Measurements from ENCODE around the gene CDC40.
"Not testable (repeated sequence)": the region's sequence is repeated elsewhere in the genome, so short reads cannot be mapped to it uniquely, and the experiment has no call there.

Gene CDC40

GRCh38 chr6:110269623-110270022 is 89.4 kb downstream of the CDC40 start:
- H3K4me3 ChIP-seq (ENCODE audit: low read depth, low read length): no peak overlapping the region
- no peak for DNase-seq (ENCODE audit: low read depth)
- TF ChIP-seq CTCF (IDR thresholded peaks at IDR 0.05; ENCODE audit: insufficient read depth, low read depth, low read length, missing control alignments): no peak

GRCh38 chr6:110270165-110270564 is 89.9 kb downstream of the CDC40 start:
- no peak overlapping the region for H3K4me3 ChIP-seq (ENCODE audit: low read depth, low read length)
- no peak for DNase-seq (ENCODE audit: low read depth)
- TF ChIP-seq CTCF (IDR thresholded peaks at IDR 0.05; ENCODE audit: insufficient read depth, low read depth, low read length, missing control alignments): no peak

GRCh38 chr6:110271732-110272022 is 91.5 kb downstream of the CDC40 start:
- no peak overlapping the region for H3K4me3 ChIP-seq (ENCODE audit: low read depth, low read length)
- no peak for DNase-seq (ENCODE audit: low read depth)
- no peak for TF ChIP-seq CTCF (IDR thresholded peaks at IDR 0.05; ENCODE audit: insufficient read depth, low read depth, low read length, missing control alignments)

GRCh38 chr6:110272781-110273180 is 92.6 kb downstream of the CDC40 start:
- H3K4me3 ChIP-seq (ENCODE audit: low read depth, low read length); DNase-seq (ENCODE audit: low read depth): not testable (repeated sequence)

- no peak for DNase-seq (ENCODE audit: low read depth)
- no peak for TF ChIP-seq CTCF (IDR thresholded peaks at IDR 0.05; ENCODE audit: insufficient read depth, low read depth, low read length, missing control alignments)
- H3K4me3 ChIP-seq (ENCODE audit: low read depth, low read length): no peak overlapping the region
Measured at GRCh38 chr6:110277100-110277665, 97.0 kb downstream of the CDC40 start.

Data from GM12865 (cell line).